Measurements from ENCODE around the gene HOXD13. TPM values are rescaled to one million over a fixed set of nuclear protein-coding genes. Genes with fewer than 3 reads are reported as not detected.

The HOXD13 gene
- total and polyA plus RNA-seq, 2 of the 8 experiments (the other 6 are each of a cell fraction or from before 2014, with no cell fraction given): not detected

- Histone ChIP-seq H3K23ac (ENCODE audit: insufficient read length) (no peak overlapping the region), H3K4me1 (replicated peaks in 1 of 4; ENCODE audit: control insufficient read depth in 3 of 4, insufficient read depth in 4 of 4, low read length in 3 of 4) (peaks cover 0 to 4% (median 2%) of the 10 kb centered on the region in 4 experiments; a peak in 4 of 7 replicates), H4K20me1 (replicated peaks in 1 of 2; ENCODE audit: control insufficient read depth in 1 of 2, insufficient read depth in 2 of 2, low read length in 2 of 2) (peaks cover 9 to 15% of the 10 kb centered on the region in 2 experiments), H3K27me3 (replicated peaks in 1 of 4; ENCODE audit: control insufficient read depth in 3 of 4, extremely low read depth in 1 of 4, insufficient read depth in 3 of 4, low read length in 3 of 4) (peaks cover 84 to 100% (median 96%) of the 10 kb centered on the region in 4 experiments), H3K9ac (replicated peaks in 1 of 4; ENCODE audit: extremely low read depth in 1 of 4, low read depth in 3 of 4, low read length in 3 of 4) (no peak overlapping the region), H2BK12ac (ENCODE audit: low read depth, low read length) (no peak overlapping the region), H2AK5ac (ENCODE audit: low read depth, low read length) (no peak overlapping the region), H3K36me3 (ENCODE audit: control insufficient read depth in 2 of 4, insufficient read depth in 4 of 4, low read length in 3 of 4) (peaks cover 0 to 2% (median 0%) of the 10 kb centered on the region in 4 experiments; a peak in 1 of 8 replicates), H2BK120ac (replicated peaks; ENCODE audit: low read depth, low read length) (no peak overlapping the region), H3K9me3 (ENCODE audit: insufficient read depth in 2 of 2, low read depth in 1 of 2, low read length in 1 of 2) (no peaks in the 10 kb centered on the region; a peak in 1 of 4 replicates), H3K4ac (replicated peaks; ENCODE audit: insufficient read length, low read depth, low read length) (no peak overlapping the region), H2BK5ac (ENCODE audit: low read depth, low read length) (no peak overlapping the region), H2BK15ac (ENCODE audit: low read length) (no peak overlapping the region), H3K23me2 (ENCODE audit: low read depth, low read length) (no peaks in the 10 kb centered on the region), H3K18ac (ENCODE audit: extremely low read depth, low read length) (no peak overlapping the region), H3K56ac (replicated peaks; ENCODE audit: insufficient read length, low read depth, low read length) (no peak overlapping the region), H3K4me2 (ENCODE audit: insufficient read depth in 1 of 2, low read depth in 2 of 2, low read length in 2 of 2) (no peak overlapping the region), H2BK20ac (ENCODE audit: low read length) (no peak overlapping the region), H4K8ac (ENCODE audit: extremely low read depth, insufficient read depth, low read length) (no peak overlapping the region), H4K5ac (ENCODE audit: insufficient read length, low read depth, low read length) (no peak overlapping the region), H3K79me1 (ENCODE audit: low read depth, low read length) (no peaks in the 10 kb centered on the region), H4K91ac (replicated peaks; ENCODE audit: insufficient read length, low read length) (no peak overlapping the region), H3K27ac (ENCODE audit: low read depth, low read length) (no peak overlapping the region), H3K4me3 (ENCODE audit: extremely low read depth in 1 of 4, insufficient read depth in 2 of 4, low read depth in 3 of 4, low read length in 4 of 4) (no peak overlapping the region), H3K79me2 (ENCODE audit: control insufficient read depth in 1 of 2, insufficient read depth in 2 of 2, low read length in 2 of 2) (no peaks in the 10 kb centered on the region), H3K14ac (ENCODE audit: insufficient read length) (no peak overlapping the region), H2AFZ (ENCODE audit: low read length) (no peak overlapping the region)
- CTCF ChIA-PET (ENCODE audit: partially characterized antibody): interaction anchor here (0.6 to 10.0 kb wide), 8 partner anchors 11 to 979 kb away, joined by 3 to 119 read pairs (median 10); partner anchors contain the start of gene HOXD8
- 90% methylated on average over 2 of the region's 2 CpGs; no CpG with 5 or more reads in 1 of the 2 experiments for WGBS, 2 experiments (ENCODE audit: extremely low coverage in 1 of 2, insufficient coverage in 1 of 2, insufficient read length in 1 of 2, insufficient replicate concordance in 2 of 2, low coverage in 1 of 2, low lambda C conversion rate in 2 of 2, missing lambda C conversion rate in 1 of 2)
- POLR2A ChIA-PET (ENCODE audit: partially characterized antibody): no interaction called here
- no peak for TF ChIP-seq PHF8 (conservative IDR thresholded peaks at IDR 0.05; ENCODE audit: low read depth, low read length)
- no peak for TF ChIP-seq FOSL1 (IDR thresholded peaks at IDR 0.05; ENCODE audit: insufficient read depth, low read depth, low read length)
- TF ChIP-seq CBX8 (IDR thresholded peaks at IDR 0.05; ENCODE audit: borderline replicate concordance, low read depth, low read length): no peak
- no peak for TF ChIP-seq POU5F1 (IDR thresholded peaks at IDR 0.05; ENCODE audit: low read depth, low read length)
- no peak for TF ChIP-seq KDM1A (IDR thresholded peaks at IDR 0.05; ENCODE audit: borderline replicate concordance, low read length)
- TF ChIP-seq RFX5 (IDR thresholded peaks at IDR 0.05; ENCODE audit: borderline replicate concordance, low read depth, low read length): no peak
- no peak for TF ChIP-seq TEAD4 (IDR thresholded peaks at IDR 0.05; ENCODE audit: low read depth, low read length)
- DNase-seq (ENCODE audit: low read depth in 1 of 2, low spot score in 2 of 2) (no peak), FAIRE-seq (no peak)
Observed at GRCh38 chr2:176142281-176142680, 49.8 kb downstream of the HOXD13 start.

All from H1 (cell line).